Keratinocyte (primary cell): ENCODE data around the gene SERPINB5.

Experiments
- CTCF ChIP-seq, 3 experiments: IDR thresholded peaks in 1 of 3; conservative IDR thresholded peaks in 1 of 3; optimal IDR thresholded peaks in 1 of 3; 2 replicates in 2 of 3; 3 replicates in 1 of 3; pipeline versions ENCODE3 to v1.5.1; 2011; ENCODE audit warnings: low read length in 3 of 3, mild to moderate bottlenecking in 3 of 3, moderate library complexity in 2 of 3, control low read depth in 1 of 3, inconsistent platforms in 1 of 3; ENCODE audit not compliant: insufficient read depth in 2 of 3; ENCODE audit errors: extremely low read depth in 1 of 3
- EZH2 ChIP-seq: IDR thresholded peaks from one replicate; pipeline ENCODE4 v1.6.1; 2012; ENCODE audit warnings: inconsistent platforms, mild to moderate bottlenecking, low read length, moderate library complexity

GRCh38 chr18:63460414-63460813 is 16.3 kb upstream of the SERPINB5 start:
- TF ChIP-seq CTCF (optimal IDR thresholded peaks at IDR 0.05 in 1 of 3, IDR thresholded peaks at IDR 0.05 in 1 of 3, conservative IDR thresholded peaks at IDR 0.05 in 1 of 3; ENCODE audit: extremely low read depth in 1 of 3, insufficient read depth in 2 of 3, low read length in 3 of 3) (no peak), EZH2 (no peak)
